CD14-positive monocyte (primary cell): ENCODE results near the gene AP1S3. TPM values are rescaled to one million over a fixed set of nuclear protein-coding genes. Genes with fewer than 3 reads are reported as not detected.

Source experiments
- DNase-seq, 3 donors: peaks; one replicate each; pipeline ENCODE4 v3.0.0-alpha.2; 2011 to 2022
- H2AFZ ChIP-seq: 2 replicates; pipeline ENCODE4 v1.6.0; 2012; ENCODE audit warnings: mild to moderate bottlenecking, low read depth, low read length, inconsistent platforms; ENCODE audit not compliant: insufficient read depth, poor library complexity, severe bottlenecking
- H3K27ac ChIP-seq, 2 donors: 1 replicate in 1 of 2; 2 replicates in 1 of 2; pipeline ENCODE4 v1.5.1; 2012 to 2013; ENCODE audit warnings: low read length in 2 of 2, control low read depth in 1 of 2, inconsistent platforms in 1 of 2, low read depth in 1 of 2, mild to moderate bottlenecking in 1 of 2
- H3K27me3 ChIP-seq, 2 donors: one replicate each; pipeline versions ENCODE4 v1.6.0 to v1.6.1; 2011 to 2013; ENCODE audit warnings: low read length in 2 of 2; ENCODE audit not compliant: control insufficient read depth in 2 of 2, insufficient read depth in 2 of 2
- H3K36me3 ChIP-seq, 2 donors: replicated peaks in 1 of 2; 1 replicate in 1 of 2; 2 replicates in 1 of 2; pipeline versions ENCODE4 v1.5.1 to v1.6.1; 2012 to 2013; ENCODE audit warnings: low read length in 2 of 2, control low read depth in 1 of 2, inconsistent platforms in 1 of 2, mild to moderate bottlenecking in 1 of 2; ENCODE audit not compliant: insufficient read depth in 2 of 2, control insufficient read depth in 1 of 2
- H3K4me1 ChIP-seq, 2 donors: 1 replicate in 1 of 2; 2 replicates in 1 of 2; pipeline versions ENCODE4 v1.5.1 to v1.6.1; 2012 to 2013; ENCODE audit warnings: low read length in 2 of 2, control low read depth in 1 of 2, inconsistent platforms in 1 of 2, mild to moderate bottlenecking in 1 of 2, moderate library complexity in 1 of 2; ENCODE audit not compliant: insufficient read depth in 2 of 2, control insufficient read depth in 1 of 2
- H3K4me2 ChIP-seq: replicated peaks from 2 replicates; pipeline ENCODE3; 2012; ENCODE audit warnings: low read length, moderate library complexity, mild to moderate bottlenecking; ENCODE audit not compliant: poor library complexity, severe bottlenecking; ENCODE audit errors: extremely low read depth
- H3K4me3 ChIP-seq, 3 experiments: fragments of 200-600 bp in 1 of 3; sonication (generic) in 1 of 3; replicated peaks in 1 of 3; 1 replicate in 2 of 3; 2 replicates in 1 of 3; pipeline ENCODE4 v1.5.1; 2011 to 2013; ENCODE audit warnings: low read length in 3 of 3, mild to moderate bottlenecking in 3 of 3, control low read depth in 2 of 3, low read depth in 2 of 3, inconsistent platforms in 1 of 3, moderate library complexity in 1 of 3
- H3K79me2 ChIP-seq: 2 replicates; pipeline ENCODE4 v1.6.0; 2012; ENCODE audit warnings: mild to moderate bottlenecking, control low read depth, inconsistent platforms, low read length, moderate library complexity; ENCODE audit not compliant: insufficient read depth
- H3K9ac ChIP-seq: 2 replicates; pipeline ENCODE4 v1.6.0; 2017; ENCODE audit warnings: low read length, mild to moderate bottlenecking; ENCODE audit not compliant: insufficient read depth, poor library complexity, severe bottlenecking
- H3K9me3 ChIP-seq, 2 donors: replicated peaks in 1 of 2; 1 replicate in 1 of 2; 2 replicates in 1 of 2; pipeline versions ENCODE4 v1.5.1 to v1.6.1; 2012 to 2013; ENCODE audit warnings: low read length in 2 of 2, control low read depth in 1 of 2; ENCODE audit not compliant: control insufficient read depth in 1 of 2, insufficient read depth in 1 of 2
- H4K20me1 ChIP-seq: 2 replicates; pipeline ENCODE4 v1.6.0; 2012; ENCODE audit warnings: mild to moderate bottlenecking, low read length, control low read depth, moderate library complexity; ENCODE audit not compliant: insufficient read depth
- H3K27ac Mint-ChIP-seq, 7 donors: one replicate each; pipeline ENCODE4 v1.8.0; 2020; ENCODE audit warnings: mild to moderate bottlenecking in 7 of 7, mixed read lengths in 7 of 7, moderate library complexity in 6 of 7, inconsistent platforms in 2 of 7
- H3K27me3 Mint-ChIP-seq, 3 donors: one replicate each; pipeline ENCODE4 v1.8.0; 2021 to 2022; ENCODE audit warnings: low read depth in 3 of 3, mild to moderate bottlenecking in 3 of 3, mixed read lengths in 3 of 3, moderate library complexity in 3 of 3, inconsistent platforms in 1 of 3
- H3K36me3 Mint-ChIP-seq, 2 donors: one replicate each; pipeline ENCODE4 v1.8.0; 2020; ENCODE audit warnings: mixed read lengths in 2 of 2, inconsistent platforms in 1 of 2, mild to moderate bottlenecking in 1 of 2
- H3K4me1 Mint-ChIP-seq: one replicate; pipeline ENCODE4 v1.8.0; 2020; ENCODE audit warnings: mild to moderate bottlenecking, mixed read lengths
- H3K4me3 Mint-ChIP-seq, 2 donors: one replicate each; pipeline ENCODE4 v1.8.0; 2020; ENCODE audit warnings: mild to moderate bottlenecking in 2 of 2, mixed read lengths in 2 of 2, moderate library complexity in 1 of 2
- H3K9me3 Mint-ChIP-seq, 7 donors: one replicate each; pipeline ENCODE4 v1.8.0; 2020 to 2022; ENCODE audit warnings: mixed read lengths in 7 of 7, mild to moderate bottlenecking in 6 of 7, moderate library complexity in 6 of 7, inconsistent platforms in 2 of 7
- CTCF ChIP-seq: fragments of 200-600 bp; IDR thresholded peaks from one replicate; pipeline ENCODE4 v1.8.0; 2022; ENCODE audit warnings: antibody characterized with exemption, mild to moderate bottlenecking
- WGBS: methylation state at CpG from one replicate; pipeline ENCODE4 v1.1.5; 2013; ENCODE audit warnings: missing lambda C conversion rate; ENCODE audit not compliant: insufficient coverage; 5-methylcytosine and 5-hydroxymethylcytosine counted together
- intact Hi-C, 2 donors: fragments of 100-400 bp; cut with micrococcal nuclease; formaldehyde crosslinking; loops; one replicate each; pipeline versions ENCODE4 v1.15.0 to v1.15.1; 2023
- polyA plus RNA-seq, 3 donors: library from polyadenylated mRNA; depleted of rRNA in 1 of 3; unstranded in 2 of 3; stranded (reverse) in 1 of 3; fragments of 300-500 nt in 2 of 3; fragments of >200 nt in 1 of 3; fragmentation: Illumina TruSeq in 2 of 3; gene quantifications; 1 replicate in 2 of 3; 2 replicates in 1 of 3; pipeline ENCODE4 v1.2.3, GENCODE V29; 2012 to 2021

AP1S3 gene
- polyA plus RNA-seq, 3 donors: 0.80 to 1.3 (median 0.81) TPM

GRCh38 chr2:223729781-223730180 is 107.6 kb downstream of the AP1S3 start:
- DNase-seq: no peak
- Histone ChIP-seq H2AFZ (no peak overlapping the region), H3K27ac (no peak overlapping the region), H3K9me3 (no peaks in the 10 kb centered on the region), H3K4me3 (no peak overlapping the region), H3K4me1 (no peaks in the 10 kb centered on the region), H4K20me1 (no peaks in the 10 kb centered on the region), H3K4me2 (no peak overlapping the region), H3K27me3 (no peaks in the 10 kb centered on the region), H3K9ac (no peak overlapping the region), H3K79me2 (no peaks in the 10 kb centered on the region), H3K36me3 (no peaks in the 10 kb centered on the region)
- no peak overlapping the region for H3K4me3 Mint-ChIP-seq
- H3K9me3 Mint-ChIP-seq: peaks cover 0 to 3% (median 1%) of the 10 kb centered on the region in 7 donors
- H3K27ac Mint-ChIP-seq: no peak overlapping the region
- intact Hi-C loops: no loop called here
- H3K36me3 Mint-ChIP-seq: no peaks in the 10 kb centered on the region
- H3K27me3 Mint-ChIP-seq: peaks cover 0 to 4% (median 2%) of the 10 kb centered on the region in 3 donors
- no peak for TF ChIP-seq CTCF
- H3K4me1 Mint-ChIP-seq: no peaks in the 10 kb centered on the region
- no CpG with 5 or more reads among the region's 2 CpGs for WGBS

- DNase-seq: peak in 2 of 3 donors; percentile 0 to 12
- Histone ChIP-seq H3K9ac (no peak overlapping the region), H2AFZ (no peak overlapping the region), H3K27ac (no peak overlapping the region), H3K4me2 (no peak overlapping the region), H4K20me1 (no peaks in the 10 kb centered on the region), H3K4me3 (no peak overlapping the region), H3K4me1 (no peaks in the 10 kb centered on the region), H3K27me3 (no peaks in the 10 kb centered on the region), H3K36me3 (no peaks in the 10 kb centered on the region), H3K9me3 (no peaks in the 10 kb centered on the region), H3K79me2 (no peaks in the 10 kb centered on the region)
- WGBS: 67% methylated on average over 3 of the region's 7 CpGs
- no peaks in the 10 kb centered on the region for H3K36me3 Mint-ChIP-seq
- no peak overlapping the region for H3K4me3 Mint-ChIP-seq
- H3K27me3 Mint-ChIP-seq: peaks cover 0 to 5% (median 3%) of the 10 kb centered on the region in 3 donors
- intact Hi-C loops: no loop called here
- peaks cover 0 to 4% (median 0%) of the 10 kb centered on the region in 7 donors for H3K9me3 Mint-ChIP-seq
- no peaks in the 10 kb centered on the region for H3K4me1 Mint-ChIP-seq
- peak; percentile 54 for TF ChIP-seq CTCF
- H3K27ac Mint-ChIP-seq: no peak overlapping the region
Observed at GRCh38 chr2:223727562-223727961, 109.8 kb downstream of the AP1S3 start.
